K562 (cell line): ENCODE data around the gene SLC2A4. TPM values are rescaled to one million over a fixed set of nuclear protein-coding genes. Genes with fewer than 3 reads are reported as not detected.

Experiments used
- ATAC-seq: fragments of 200-7000 bp; cut with Tn5 transposase; 3 replicates; pipeline ENCODE4 v1.9.1; 2020; ENCODE audit warnings: moderate library complexity
- BruUV-seq: library from RNA; stranded (reverse); fragments of 400-500 nt; replicated peaks from 2 replicates; lab custom pipeline; 2021; lab: Mats Ljungman, UMichigan
- CTCF ChIA-PET: fragments of 300-600 bp; formaldehyde crosslinking; extraction: SDS; loops from one replicate; lab custom pipeline; 2021; ENCODE audit warnings: low intra/inter-chr PET ratio; lab: Yijun Ruan, JAX
- POLR2A ChIA-PET: fragments of 300-600, 350-650 bp; sonication (Branson Sonifier 250); formaldehyde crosslinking; extraction: SDS; loops from one replicate; lab custom pipeline; 2021; ENCODE audit warnings: antibody characterized with exemption, inconsistent platforms; lab: Yijun Ruan, JAX
- DNase-seq, 4 experiments: peaks; one replicate each; pipeline versions ENCODE4 v3.0.0 to v3.0.0-alpha.2; 2011 to 2018; ENCODE audit warnings: low spot score in 3 of 4, mixed read lengths in 3 of 4; ENCODE audit errors: extremely low read depth in 1 of 4
- FAIRE-seq: peaks from 2 replicates; lab custom pipeline; 2011; peaks lifted over from hg19 to GRCh38; lab: Jason Lieb, UNC
- H2AFZ ChIP-seq: 2 replicates; pipeline ENCODE4 v1.6.0; 2011; ENCODE audit warnings: low read depth, low read length, control low read depth, inconsistent platforms
- H3K27ac ChIP-seq: fragments of 200-600 bp; 3 replicates; pipeline ENCODE4 v1.8.0; 2011; ENCODE audit warnings: low read depth, mild to moderate bottlenecking, control low read depth, inconsistent platforms, low read length, moderate library complexity, mixed read lengths; ENCODE audit errors: extremely low read depth
- H3K27me3 ChIP-seq, 2 experiments: fragments of 300-600 bp in 1 of 2; 2 replicates in 1 of 2; 3 replicates in 1 of 2; pipeline versions ENCODE4 v1.6.0 to v1.8.0; 2011; ENCODE audit warnings: inconsistent platforms in 2 of 2, low read length in 2 of 2, mild to moderate bottlenecking in 1 of 2, mixed read lengths in 1 of 2, moderate library complexity in 1 of 2; ENCODE audit not compliant: control insufficient read depth in 2 of 2, insufficient read depth in 2 of 2
- H3K36me3 ChIP-seq: fragments of 300-600 bp; 3 replicates; pipeline ENCODE4 v1.8.0; 2011; ENCODE audit warnings: mild to moderate bottlenecking, low read length, inconsistent platforms; ENCODE audit not compliant: control insufficient read depth, insufficient read depth
- H3K4me1 ChIP-seq, 2 experiments: fragments of 200-600 bp in 1 of 2; replicated peaks in 1 of 2; 2 replicates in 1 of 2; 3 replicates in 1 of 2; pipeline versions ENCODE4 v1.5.1 to v1.8.0; 2011; ENCODE audit warnings: inconsistent platforms in 2 of 2, low read length in 2 of 2, mild to moderate bottlenecking in 1 of 2, mixed read lengths in 1 of 2, moderate library complexity in 1 of 2; ENCODE audit not compliant: control insufficient read depth in 2 of 2, insufficient read depth in 2 of 2
- H3K4me2 ChIP-seq: 2 replicates; pipeline ENCODE4 v1.6.1; 2011; ENCODE audit warnings: low read length, control low read depth, inconsistent platforms, mixed read lengths; ENCODE audit not compliant: insufficient read depth
- H3K4me3 ChIP-seq: fragments of 200-600 bp; sonication (generic), shearing (Covaris generic); 2 replicates; pipeline ENCODE4 v1.5.1; 2016; ENCODE audit warnings: control low read depth, inconsistent platforms
- H3K79me2 ChIP-seq: fragments of 200-600 bp; 3 replicates; pipeline ENCODE4 v1.8.0; 2011; ENCODE audit warnings: low read length, inconsistent platforms; ENCODE audit not compliant: control insufficient read depth, insufficient read depth
- H3K9ac ChIP-seq, 2 experiments: 2 replicates each; pipeline versions ENCODE4 v1.6.0 to v1.6.1; 2011; ENCODE audit warnings: low read depth in 2 of 2, low read length in 2 of 2, control low read depth in 1 of 2, inconsistent platforms in 1 of 2, mild to moderate bottlenecking in 1 of 2, mixed read lengths in 1 of 2; ENCODE audit not compliant: insufficient read depth in 1 of 2
- H3K9me1 ChIP-seq: one replicate; pipeline ENCODE4 v1.6.0; 2011; ENCODE audit warnings: inconsistent platforms, mild to moderate bottlenecking, low read length, moderate library complexity; ENCODE audit not compliant: control insufficient read depth, insufficient read depth
- H3K9me3 ChIP-seq: replicated peaks from 2 replicates; pipeline ENCODE4 v1.5.1; 2011; ENCODE audit warnings: low read depth, low read length, inconsistent platforms; ENCODE audit not compliant: control insufficient read depth, insufficient read depth
- H4K20me1 ChIP-seq: replicated peaks from 2 replicates; pipeline ENCODE4 v1.6.1; 2011; ENCODE audit warnings: low read length, inconsistent platforms, mixed read lengths; ENCODE audit not compliant: control insufficient read depth, insufficient read depth
- FOXA1 ChIP-seq: fragments of 450-650 bp; IDR thresholded peaks from 2 replicates; pipeline ENCODE4 v1.6.1; 2016; ENCODE audit warnings: mild to moderate bottlenecking, borderline replicate concordance
- HIVEP1 ChIP-seq: fragments of 250-450 bp; sonication (Bioruptor Pico); IDR thresholded peaks from 2 replicates; pipeline ENCODE4 v1.4.0; 2020; ENCODE audit warnings: mild to moderate bottlenecking
- HNRNPK ChIP-seq: fragments of 200-400 bp; formaldehyde crosslinking; IDR thresholded peaks from one replicate; pipeline ENCODE4 v1.6.1; 2018; ENCODE audit warnings: mild to moderate bottlenecking, low read depth, low read length; ENCODE audit not compliant: poor library complexity, severe bottlenecking
- KLF10 ChIP-seq: fragments of 250-450 bp; sonication (Bioruptor Pico); IDR thresholded peaks from 2 replicates; pipeline ENCODE4 v1.6.1; 2021; ENCODE audit warnings: matching md5 sums
- MYC ChIP-seq, 2 experiments: fragments of 250-450 bp in 1 of 2; sonication (Bioruptor Pico) in 1 of 2; IDR thresholded peaks; 2 replicates each; pipeline versions ENCODE4 v1.5.1 to v1.6.1; 2012 to 2021; ENCODE audit warnings: low read depth in 2 of 2, borderline replicate concordance in 1 of 2, improper control_type of control experiment in 1 of 2, low read length in 1 of 2, mild to moderate bottlenecking in 1 of 2, moderate library complexity in 1 of 2
- MYNN ChIP-seq, 2 experiments: sonication (generic); formaldehyde crosslinking in 1 of 2; IDR thresholded peaks; 2 replicates each; pipeline versions ENCODE4 v1.5.0 to v1.6.1; 2016 to 2020; ENCODE audit warnings: antibody characterized with exemption in 1 of 2, missing genetic modification reagents in 1 of 2
- NR2C2 ChIP-seq, 2 experiments: fragments of 200-800 bp in 1 of 2; sonication (Bioruptor generic) in 1 of 2; sonication (generic) in 1 of 2; formaldehyde crosslinking in 1 of 2; IDR thresholded peaks; 2 replicates each; pipeline versions ENCODE4 v1.6.1 to v1.8.0; 2016 to 2022; ENCODE audit warnings: mild to moderate bottlenecking in 1 of 2, missing compliant biosample characterization in 1 of 2, missing genetic modification characterization in 1 of 2, missing genetic modification reagents in 1 of 2
- PRMT5 ChIP-seq: sonication (generic); formaldehyde crosslinking; IDR thresholded peaks from 2 replicates; pipeline ENCODE4 v1.5.0; 2020; ENCODE audit warnings: missing genetic modification reagents
- ZBTB8A ChIP-seq: fragments of 450-650 bp; IDR thresholded peaks from 2 replicates; pipeline ENCODE4 v1.6.1; 2018; ENCODE audit warnings: mild to moderate bottlenecking, moderate library complexity; ENCODE audit not compliant: partially characterized antibody
- ZNF449 ChIP-seq: fragments of 250-450 bp; sonication (Bioruptor Pico); IDR thresholded peaks from 2 replicates; pipeline ENCODE4 v1.8.0; 2022; ENCODE audit warnings: moderate library complexity, mild to moderate bottlenecking, inconsistent platforms
- ZNF77 ChIP-seq: fragments of 250-450 bp; sonication (Bioruptor Pico); IDR thresholded peaks from 2 replicates; pipeline ENCODE4 v1.5.0; 2020
- WGBS: fragments of 100-300 bp; shearing (Covaris generic); methylation state at CpG from one replicate; pipeline ENCODE4 v1.1.6; 2016; ENCODE audit warnings: low coverage, mixed read lengths; ENCODE audit not compliant: insufficient coverage; ENCODE audit errors: missing lambda C conversion rate; 5-methylcytosine and 5-hydroxymethylcytosine counted together
- in situ Hi-C: fragments of 300-500 bp; cut with MboI; formaldehyde crosslinking; loops from 4 replicates; pipeline ENCODE4 v1.15.0; 2018; ENCODE audit warnings: inconsistent platforms, mixed read lengths
- intact Hi-C: fragments of 100-400 bp; cut with micrococcal nuclease; formaldehyde crosslinking; loops from 2 replicates; pipeline ENCODE4 v1.14.2; 2022
- polyA plus RNA-seq, 8 experiments: library from polyadenylated mRNA; depleted of rRNA in 4 of 8; stranded (reverse) in 5 of 8; unstranded in 3 of 8; fragments of >200 nt; fragmentation: Nextera tagmentation in 2 of 8; fragmentation: Illumina TruSeq in 1 of 8; extraction: Ambion mirVana in 2 of 8; extraction: Trizol in 1 of 8; gene quantifications; 2 replicates each; pipeline versions ENCODE4 v1.2.1 to v1.2.3, GENCODE V29; 2011 to 2014; ENCODE audit warnings: inconsistent platforms in 1 of 8, missing spikeins in 1 of 8
- total RNA-seq, 7 experiments: library from RNA; depleted of rRNA in 6 of 7; stranded (reverse); fragments of >200 nt in 6 of 7; fragmentation: Illumina TruSeq in 2 of 7; extraction: Trizol in 2 of 7; gene quantifications; 2 replicates each; pipeline versions ENCODE4 v1.2.1 to v1.2.3, GENCODE V29; 2011 to 2021; ENCODE audit warnings: low replicate concordance in 1 of 7

SLC2A4 gene
- total and polyA plus RNA-seq, 9 of the 15 experiments (the other 6 are each of a cell fraction or from before 2014, with no cell fraction given): 0.74 to 3.5 (median 1.6) TPM

GRCh38 chr17:7290685-7291084 is 9.2 kb downstream of the SLC2A4 start (continued):
- TF ChIP-seq MYC (IDR thresholded peaks at IDR 0.05; ENCODE audit: low read depth, low read length) (no peak), MYC (CRISPR knock-in tag; IDR thresholded peaks at IDR 0.05; ENCODE audit: borderline replicate concordance, low read depth) (no peak), ZNF77 (CRISPR knock-in tag) (no peak), KLF10 (CRISPR knock-in tag) (no peak), NR2C2 (CRISPR knock-in tag; IDR thresholded peaks at IDR 0.05) (no peak), NR2C2 (tag; IDR thresholded peaks at IDR 0.05) (no peak), ZNF449 (CRISPR knock-in tag) (no peak)

- Histone ChIP-seq H3K27me3 (no peaks in the 10 kb centered on the region), H2AFZ (no peak overlapping the region), H3K9ac (no peak overlapping the region; a peak in 1 of 4 replicates), H3K9me1 (no peaks in the 10 kb centered on the region), H3K27ac (no peak overlapping the region), H3K4me3 (no peak overlapping the region), H3K9me3 (no peaks in the 10 kb centered on the region), H3K4me2 (no peak overlapping the region), H3K79me2 (no peaks in the 10 kb centered on the region), H4K20me1 (no peaks in the 10 kb centered on the region)
- FAIRE-seq: no peak
- in situ Hi-C loops: no loop called here
- ChIA-PET POLR2A (no interaction called here), CTCF (no interaction called here)
- no TSS peak for BruUV-seq
- ATAC-seq: no peak
- DNase-seq: no peak
- WGBS: 20% methylated on average over 2 of the region's 2 CpGs
- TF ChIP-seq HIVEP1 (CRISPR knock-in tag) (no peak), HNRNPK (no peak), FOXA1 (no peak), MYNN (IDR thresholded peaks at IDR 0.05) (no peak), MYNN (CRISPR knock-in tag; IDR thresholded peaks at IDR 0.05) (no peak), PRMT5 (no peak), ZBTB8A (no peak)
- TF ChIP-seq, all 486 proteins: peak for 0
- peaks cover 17 to 53% of the 10 kb centered on the region in 2 experiments for H3K4me1 ChIP-seq
- H3K36me3 ChIP-seq: no peaks in the 10 kb centered on the region
- intact Hi-C loops: no loop called here
Observed at GRCh38 chr17:7292194-7292593, 10.7 kb downstream of the SLC2A4 start.
